Retina (tissue), 1 donor: ENCODE data around the gene HSFY1.
"Not testable (repeated sequence)": the region's sequence is repeated elsewhere in the genome, so short reads cannot be mapped to it uniquely, and the experiment has no call there.

Experiments
- DNase-seq: peaks from one replicate; pipeline ENCODE4 v3.0.0-alpha.2; 2016

The HSFY1 gene, protein sequence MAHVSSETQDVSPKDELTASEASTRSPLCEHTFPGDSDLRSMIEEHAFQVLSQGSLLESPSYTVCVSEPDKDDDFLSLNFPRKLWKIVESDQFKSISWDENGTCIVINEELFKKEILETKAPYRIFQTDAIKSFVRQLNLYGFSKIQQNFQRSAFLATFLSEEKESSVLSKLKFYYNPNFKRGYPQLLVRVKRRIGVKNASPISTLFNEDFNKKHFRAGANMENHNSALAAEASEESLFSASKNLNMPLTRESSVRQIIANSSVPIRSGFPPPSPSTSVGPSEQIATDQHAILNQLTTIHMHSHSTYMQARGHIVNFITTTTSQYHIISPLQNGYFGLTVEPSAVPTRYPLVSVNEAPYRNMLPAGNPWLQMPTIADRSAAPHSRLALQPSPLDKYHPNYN

DNA sequence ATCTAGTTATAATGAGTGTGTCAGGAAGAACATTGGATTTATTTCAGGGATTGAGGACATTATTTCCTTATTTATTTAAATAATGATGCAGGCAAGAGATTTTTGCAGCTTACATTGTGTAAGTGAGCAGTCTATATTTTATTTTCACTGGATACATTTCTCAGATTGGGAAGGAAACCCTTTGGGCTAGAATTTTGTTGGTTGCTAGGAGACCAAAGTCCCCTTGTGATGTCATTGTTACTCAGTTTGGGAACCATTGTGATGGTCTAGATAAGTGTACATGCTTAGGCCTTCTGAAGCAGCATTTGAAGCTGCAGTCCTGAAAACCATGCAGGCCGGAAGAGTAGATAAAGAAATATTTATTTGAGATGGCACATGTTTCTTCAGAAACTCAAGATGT lies at the start of gene HSFY1:
HSFY1 (plus strand) TSS at position 301 of the 400 bp plus-strand sequence; CDS start at position 369, 68 bp downstream.
- DNase-seq, result not testable (repeated sequence)

DNA sequence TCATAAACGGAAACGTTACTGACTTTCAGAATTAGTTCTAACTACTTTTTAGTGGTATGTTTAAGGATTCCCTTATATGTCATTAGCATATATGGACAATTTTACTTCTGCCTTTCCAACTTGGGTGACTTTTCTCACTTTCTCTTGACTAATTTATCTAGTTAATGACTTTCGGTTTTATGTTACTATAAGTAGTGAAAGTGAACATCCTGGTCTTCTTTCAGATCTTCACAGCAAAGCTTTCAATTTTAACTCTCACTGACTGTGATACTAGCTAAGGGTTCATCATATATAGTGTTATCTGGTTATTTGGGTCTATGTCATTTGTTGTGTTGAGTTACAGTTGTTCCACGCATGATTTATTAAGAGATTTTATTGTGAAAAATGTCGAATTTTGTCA lies 42.3 kb upstream of the HSFY1 start:
- not testable (repeated sequence) for DNase-seq

DNA sequence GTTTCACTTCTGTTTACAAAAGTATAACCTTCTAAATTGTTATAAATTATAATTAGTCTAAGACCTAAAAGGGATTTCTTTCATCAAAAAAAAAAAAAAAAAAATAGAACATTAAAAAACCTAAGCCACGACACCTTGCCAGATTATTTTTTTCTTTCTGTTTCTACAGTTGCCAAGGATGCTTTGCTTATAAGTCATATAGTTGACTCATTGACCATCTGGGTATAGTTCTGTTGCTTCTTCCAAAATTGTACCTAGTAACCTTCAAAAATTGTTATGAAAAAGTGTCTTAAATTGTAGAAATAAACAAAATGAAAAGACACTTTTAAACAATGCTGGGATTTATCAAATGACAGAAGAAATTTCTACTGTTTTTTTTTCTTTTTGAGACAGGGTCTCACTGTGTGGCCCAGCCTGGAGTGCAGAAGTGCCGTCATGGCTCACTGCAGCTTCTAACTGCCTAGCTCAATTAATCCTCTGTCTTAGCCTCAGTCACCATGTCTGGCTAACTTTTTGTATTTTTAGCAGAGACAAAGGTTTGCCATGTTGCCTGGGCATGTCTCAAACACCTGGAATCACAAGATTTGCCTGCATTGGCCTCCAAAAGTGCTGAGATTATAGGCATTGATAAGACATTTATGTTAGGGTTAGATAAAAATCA lies 15.4 kb upstream of the HSFY1 start:
- not testable (repeated sequence) for DNase-seq

DNA sequence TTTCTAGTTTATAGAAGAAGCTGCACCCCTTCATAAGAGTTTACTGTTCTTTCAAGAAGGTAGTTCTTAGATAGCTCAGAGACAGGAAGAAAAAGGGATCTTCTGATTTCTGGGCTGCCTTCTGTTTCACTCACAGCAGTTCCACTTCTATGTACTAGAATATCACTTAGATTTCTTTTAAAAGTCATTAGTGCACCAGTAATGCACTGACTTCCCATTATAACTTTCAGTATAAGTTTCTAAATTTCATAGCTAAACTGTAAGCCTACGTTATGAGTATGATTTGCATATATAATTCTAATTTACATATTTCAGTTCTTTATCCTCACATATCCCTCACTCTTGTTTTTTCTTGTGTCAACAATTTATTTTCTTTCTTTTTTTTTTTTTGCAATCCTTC lies 7.6 kb upstream of the HSFY1 start:
- not testable (repeated sequence) for DNase-seq

DNA sequence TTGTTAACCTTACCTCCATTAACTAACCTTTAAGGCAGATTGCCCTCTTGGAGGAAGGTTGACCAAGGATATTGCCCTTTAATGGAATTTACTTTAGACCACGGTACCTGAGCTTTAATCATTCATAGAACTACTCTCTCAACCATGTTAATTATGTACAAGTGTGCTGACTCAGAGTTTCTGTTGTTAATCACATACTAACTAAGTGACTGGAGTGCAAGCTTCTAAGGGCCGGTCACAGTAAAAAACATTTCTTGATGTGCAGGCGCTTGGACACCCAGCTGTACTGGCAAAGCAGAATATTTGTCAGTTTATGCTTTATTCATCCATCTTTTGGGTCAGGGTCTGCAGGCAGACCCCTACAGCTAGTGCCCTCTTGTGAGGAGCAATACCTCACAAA lies 6.6 kb downstream of the HSFY1 start:
- not testable (repeated sequence) for DNase-seq

DNA sequence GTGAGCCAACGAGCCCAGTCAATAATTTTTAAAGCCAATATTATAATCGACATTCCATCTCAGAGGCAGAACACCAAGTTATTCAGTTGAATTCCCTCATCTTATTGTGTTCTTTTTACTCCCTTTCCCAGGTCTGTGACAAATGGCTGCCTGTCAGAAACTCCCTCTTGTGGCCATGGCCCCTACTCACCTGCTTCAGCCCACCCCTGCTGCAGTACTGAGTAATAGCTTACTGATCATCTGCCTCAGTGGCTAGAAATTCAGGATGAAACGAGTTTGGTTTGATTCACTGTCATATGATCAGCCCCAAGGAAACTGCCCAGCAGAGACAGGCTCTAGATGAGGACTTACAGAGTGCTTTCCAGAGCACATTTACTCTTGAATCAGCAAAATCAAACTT lies 19.4 kb downstream of the HSFY1 start:
- DNase-seq, result not testable (repeated sequence)
